Ishikawa (cell line): Measurements from ENCODE around the gene RTN3.

Experiments
- CEBPB ChIP-seq: IDR thresholded peaks from 2 replicates; pipeline ENCODE4 v1.6.1; 2012
- CREB1 ChIP-seq: IDR thresholded peaks from 2 replicates; pipeline ENCODE4 v1.6.1; 2012; ENCODE audit warnings: low read depth
- EGR1 ChIP-seq: IDR thresholded peaks from 2 replicates; pipeline ENCODE4 v1.6.1; 2012
- EP300 ChIP-seq: IDR thresholded peaks from 2 replicates; pipeline ENCODE4 v1.6.1; 2012; ENCODE audit warnings: borderline replicate concordance
- FOXM1 ChIP-seq: IDR thresholded peaks from 2 replicates; pipeline ENCODE4 v1.6.1; 2012; ENCODE audit warnings: low read depth, borderline replicate concordance
- MAX ChIP-seq: IDR thresholded peaks from 2 replicates; pipeline ENCODE4 v1.6.1; 2012
- NFIC ChIP-seq: IDR thresholded peaks from 2 replicates; pipeline ENCODE4 v1.6.1; 2012
- RAD21 ChIP-seq: IDR thresholded peaks from 2 replicates; pipeline ENCODE4 v1.6.1; 2012; ENCODE audit warnings: low read depth
- REST ChIP-seq: IDR thresholded peaks from 2 replicates; pipeline ENCODE4 v1.6.1; 2012; ENCODE audit warnings: low read depth, mild to moderate bottlenecking
- TAF1 ChIP-seq: IDR thresholded peaks from 2 replicates; pipeline ENCODE4 v1.6.1; 2012; ENCODE audit warnings: low read depth, mild to moderate bottlenecking
- TCF12 ChIP-seq: IDR thresholded peaks from 2 replicates; pipeline ENCODE4 v1.6.1; 2012; ENCODE audit warnings: low read depth
- TEAD4 ChIP-seq: IDR thresholded peaks from 2 replicates; pipeline ENCODE4 v1.6.1; 2012
- USF1 ChIP-seq: IDR thresholded peaks from 2 replicates; pipeline ENCODE4 v1.6.1; 2012
- YY1 ChIP-seq: IDR thresholded peaks from 2 replicates; pipeline ENCODE4 v1.6.1; 2012; ENCODE audit warnings: low read depth
- ZBTB7A ChIP-seq: IDR thresholded peaks from 2 replicates; pipeline ENCODE4 v1.6.1; 2012; ENCODE audit warnings: low read depth

The RTN3 gene

DNA sequence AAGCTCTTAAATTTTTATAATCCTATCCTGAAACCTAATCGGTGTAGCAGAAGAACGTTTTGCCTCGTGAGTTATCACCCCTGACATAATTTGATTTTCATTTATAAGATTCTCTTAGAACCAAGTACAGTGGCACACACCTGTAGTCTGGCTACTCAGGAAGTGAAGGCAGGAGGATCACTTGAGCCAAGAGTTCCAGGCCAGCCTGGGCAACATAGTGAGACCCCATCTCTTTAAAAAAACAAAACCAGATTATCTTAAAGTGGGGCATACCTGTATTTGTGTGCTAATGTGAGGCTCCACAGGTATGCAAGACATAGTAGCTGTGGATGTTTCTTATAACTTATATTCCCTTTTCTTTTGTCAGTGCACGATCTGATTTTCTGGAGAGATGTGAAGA, 68.3 kb downstream of the RTN3 start:
- no peak for TF ChIP-seq TEAD4

DNA sequence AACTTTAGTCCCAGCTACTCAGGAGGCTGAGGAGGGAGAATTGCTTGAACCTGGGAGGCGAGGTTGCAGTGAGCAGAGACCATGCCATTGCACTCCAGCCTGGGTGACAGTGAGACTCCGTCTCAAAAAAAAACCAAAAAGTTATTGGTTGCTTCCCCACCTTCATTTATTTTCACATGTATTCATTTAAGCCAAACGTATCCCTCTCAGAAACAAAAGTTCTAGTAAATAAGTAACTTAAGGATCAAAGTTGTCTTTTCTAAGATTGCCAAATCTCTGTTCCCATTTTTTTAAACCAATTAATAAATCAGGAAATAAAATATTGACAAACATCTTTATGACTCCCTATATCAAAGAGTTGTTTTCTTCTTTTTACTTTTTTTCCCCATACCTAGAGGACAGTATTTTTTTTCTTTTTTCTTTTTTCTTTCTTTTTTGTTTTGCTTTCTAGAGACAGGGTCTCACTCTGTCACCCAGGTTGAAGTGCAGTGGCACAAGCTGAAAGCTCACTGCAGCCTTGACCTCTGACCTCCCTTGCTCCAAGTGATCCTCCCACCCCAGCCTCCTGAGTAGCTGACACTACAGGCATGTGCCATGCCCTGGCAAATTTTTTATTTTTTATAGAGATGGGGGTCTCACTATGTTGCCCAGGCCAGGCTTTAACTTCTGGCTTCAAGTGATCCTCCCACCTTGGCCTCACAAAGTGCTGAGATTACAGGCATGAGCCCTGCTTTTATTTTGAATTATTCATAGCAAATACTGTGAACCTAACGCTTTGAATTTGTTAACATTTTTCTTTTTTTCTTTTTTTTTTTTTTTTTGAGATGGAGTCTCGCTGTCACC, 75.8 kb downstream of the RTN3 start:
- no peak for TF ChIP-seq USF1
- TF ChIP-seq YY1 = no peak
- TF ChIP-seq TCF12 = no peak
- TF ChIP-seq MAX = no peak
- no peak for TF ChIP-seq TAF1

DNA sequence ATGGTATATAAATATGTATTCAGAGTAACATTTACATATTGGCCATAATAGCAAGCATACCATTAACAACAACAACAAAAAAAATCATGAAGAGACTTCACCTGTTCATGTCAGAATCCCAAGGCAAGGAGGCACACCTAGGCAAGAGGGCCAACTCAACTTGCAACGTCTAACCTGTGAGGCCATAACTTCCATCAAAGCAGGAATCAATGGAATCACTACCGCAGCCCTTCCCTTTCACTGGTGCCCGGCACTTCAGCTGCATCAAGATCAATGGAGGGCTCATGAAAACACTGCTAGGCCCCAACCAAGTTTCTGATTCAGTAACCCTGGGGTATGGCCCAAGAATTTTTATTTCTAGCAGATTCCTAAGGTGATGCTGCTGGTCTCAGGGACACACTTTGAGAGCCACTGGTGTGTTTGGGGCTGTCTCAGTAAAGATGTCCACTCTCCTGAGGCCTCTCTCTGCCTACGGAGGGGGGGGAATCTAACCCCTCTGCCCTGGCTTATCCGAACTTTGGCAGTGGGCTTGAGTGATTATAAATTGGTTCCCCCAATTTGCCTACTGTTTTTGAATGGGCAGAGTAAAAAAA, 79.3 kb downstream of the RTN3 start:
- TF ChIP-seq YY1 (no peak), TEAD4 (no peak), TCF12 (no peak), CREB1 (no peak), NFIC (no peak)

GRCh38 chr11:63761188-63761587, 79.9 kb downstream of the RTN3 start:
- no peak for TF ChIP-seq MAX
- TF ChIP-seq FOXM1 = no peak
- no peak for TF ChIP-seq REST
- no peak for TF ChIP-seq TEAD4
- no peak for TF ChIP-seq RAD21
- TF ChIP-seq NFIC = no peak
- no peak for TF ChIP-seq TAF1
- TF ChIP-seq CEBPB = no peak
- TF ChIP-seq TCF12 = no peak
- no peak for TF ChIP-seq CREB1
- no peak for TF ChIP-seq YY1
- TF ChIP-seq EP300 = no peak
- no peak for TF ChIP-seq ZBTB7A
- TF ChIP-seq USF1 = no peak
- no peak for TF ChIP-seq EGR1

GRCh38 chr11:63761931-63762653, 80.8 kb downstream of the RTN3 start:
- TF ChIP-seq RAD21 (no peak), FOXM1 (no peak), NFIC (no peak)

DNA sequence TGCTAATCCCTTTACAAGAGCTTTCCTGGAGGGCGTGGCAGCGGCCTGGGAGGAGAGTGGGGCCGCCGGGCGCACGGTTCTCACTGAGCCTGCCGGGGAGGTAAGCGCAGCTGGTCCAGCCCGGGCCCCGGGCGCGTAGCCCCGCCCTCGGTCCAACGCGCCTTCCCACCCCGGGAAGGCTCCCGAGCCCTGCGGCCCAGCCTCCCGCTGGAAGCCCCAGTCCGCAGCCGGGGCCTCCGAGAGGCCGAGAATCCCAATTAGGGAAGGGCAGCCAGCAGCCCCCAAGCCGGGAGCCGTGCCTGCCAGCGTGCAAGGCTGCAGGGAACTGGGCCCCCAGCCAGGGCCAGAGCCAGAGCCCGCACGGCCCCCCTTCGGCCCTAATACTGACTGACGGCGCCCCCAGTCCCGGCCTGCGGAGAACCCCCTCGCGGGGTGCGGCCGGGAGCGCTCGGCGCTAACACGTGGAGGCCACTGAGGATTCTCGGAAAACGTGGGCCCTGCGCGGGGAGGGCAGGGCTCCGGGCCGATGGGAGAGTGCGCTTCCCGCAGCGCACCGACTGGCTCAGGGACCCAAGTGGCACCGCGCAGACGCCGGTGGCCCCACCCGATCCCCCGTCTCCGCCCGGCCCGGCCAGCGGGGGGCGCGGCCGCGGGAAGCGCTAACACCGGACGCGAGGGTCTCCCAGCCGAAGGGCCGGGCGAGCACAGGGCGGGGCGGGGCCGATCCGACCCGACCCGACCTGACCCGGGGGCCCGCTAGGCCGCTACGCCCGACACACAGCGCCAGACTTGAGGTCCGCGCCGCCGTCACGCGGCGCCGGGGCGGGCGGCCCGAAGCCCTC, 81.6 kb downstream of the RTN3 start:
- no peak for TF ChIP-seq MAX
- no peak for TF ChIP-seq FOXM1
- no peak for TF ChIP-seq CREB1
- TF ChIP-seq ZBTB7A = no peak
- TF ChIP-seq CEBPB = no peak
- no peak for TF ChIP-seq USF1
